ENCODE data around the gene FRMD3. TPM values are rescaled to one million over a fixed set of nuclear protein-coding genes. Genes with fewer than 3 reads are reported as not detected.

The FRMD3 gene
- total and polyA plus RNA-seq, 8 donors, result 1.3 to 18.0 (median 4.1) TPM

- Histone ChIP-seq H3K27me3 (no peaks in the 10 kb centered on the region), H3K27ac (no peak overlapping the region), H3K9me3 (peaks cover 0 to 9% (median 6%) of the 10 kb centered on the region in 4 donors), H3K4me1 (peaks cover 0 to 12% (median 6%) of the 10 kb centered on the region in 4 donors), H3K4me3 (no peak overlapping the region), H3K36me3 (no peaks in the 10 kb centered on the region)
- TF ChIP-seq EP300 (IDR thresholded peaks at IDR 0.05), result no peak
- no peak for TF ChIP-seq POLR2A (IDR thresholded peaks at IDR 0.05)
- no peak for TF ChIP-seq CTCF (IDR thresholded peaks at IDR 0.05)
- TF ChIP-seq POLR2AphosphoS5 (IDR thresholded peaks at IDR 0.05), result no peak
- 77 to 91% (median 90%) methylated on average over 3 of the region's 3 CpGs for WGBS, 5 donors
- intact Hi-C loops (cut with DNase I; ENCODE audit: low total_unique reads), result no loop called here
- no peak for DNase-seq
Observed at GRCh38 chr9:83477120-83477519, 61.1 kb downstream of the FRMD3 start.

GRCh38 chr9:83476513-83476912, 61.7 kb downstream of the FRMD3 start:
- intact Hi-C loops (cut with DNase I; ENCODE audit: low total_unique reads), result no loop called here
- Histone ChIP-seq H3K27ac (no peak overlapping the region), H3K4me1 (peaks cover 2 to 17% (median 6%) of the 10 kb centered on the region in 4 donors), H3K9me3 (peaks cover 0 to 9% (median 6%) of the 10 kb centered on the region in 4 donors), H3K36me3 (no peaks in the 10 kb centered on the region), H3K27me3 (no peaks in the 10 kb centered on the region), H3K4me3 (no peak overlapping the region)
- DNase-seq, result no peak
- no peak for TF ChIP-seq POLR2AphosphoS5 (IDR thresholded peaks at IDR 0.05)
- TF ChIP-seq EP300 (IDR thresholded peaks at IDR 0.05), result no peak
- no peak for TF ChIP-seq POLR2A (IDR thresholded peaks at IDR 0.05)
- TF ChIP-seq CTCF (IDR thresholded peaks at IDR 0.05), result no peak
- 88 to 97% (median 94%) methylated on average over 4 of the region's 4 CpGs for WGBS, 5 donors

- no peak for DNase-seq
- peaks cover 0 to 9% (median 6%) of the 10 kb centered on the region in 4 donors for H3K9me3 ChIP-seq
- TF ChIP-seq CTCF (IDR thresholded peaks at IDR 0.05) (no peak), EP300 (IDR thresholded peaks at IDR 0.05) (no peak), POLR2A (IDR thresholded peaks at IDR 0.05) (no peak), POLR2AphosphoS5 (IDR thresholded peaks at IDR 0.05) (no peak)
- H3K4me3 ChIP-seq, result no peak overlapping the region
- H3K36me3 ChIP-seq, result no peaks in the 10 kb centered on the region
- WGBS, 5 donors, result 92 to 94% (median 92%) methylated on average over 5 of the region's 5 CpGs
- intact Hi-C loops (cut with DNase I; ENCODE audit: low total_unique reads), result no loop called here
- H3K4me1 ChIP-seq, result peaks cover 5 to 17% (median 9%) of the 10 kb centered on the region in 4 donors
- H3K27me3 ChIP-seq, result no peaks in the 10 kb centered on the region
- no peak overlapping the region for H3K27ac ChIP-seq
Observed at GRCh38 chr9:83475741-83476140, 62.5 kb downstream of the FRMD3 start.

- intact Hi-C loops (cut with DNase I; ENCODE audit: low total_unique reads), result no loop called here
- Histone ChIP-seq H3K4me3 (no peak overlapping the region), H3K27me3 (no peaks in the 10 kb centered on the region), H3K27ac (peak overlapping the region in 1 of 5 donors; percentile 87), H3K4me1 (peaks cover 5 to 17% (median 9%) of the 10 kb centered on the region in 4 donors), H3K36me3 (no peaks in the 10 kb centered on the region), H3K9me3 (peaks cover 0 to under 1% (median 0%) of the 10 kb centered on the region in 4 donors)
- TF ChIP-seq EP300 (IDR thresholded peaks at IDR 0.05) (no peak), POLR2A (IDR thresholded peaks at IDR 0.05) (no peak), POLR2AphosphoS5 (IDR thresholded peaks at IDR 0.05) (no peak), CTCF (IDR thresholded peaks at IDR 0.05) (no peak)
- no peak for DNase-seq
Observed at GRCh38 chr9:83474631-83475030, 63.6 kb downstream of the FRMD3 start.
